ENCODE data around the gene SMCO2. TPM values are rescaled to one million over a fixed set of nuclear protein-coding genes. Genes with fewer than 3 reads are reported as not detected.

Gene SMCO2
- total RNA-seq, 1 donor from 2014 or later: not detected

- peaks cover 7% of the 10 kb centered on the region for H3K4me1 ChIP-seq
- H3K4me3 ChIP-seq: no peak overlapping the region
- no peaks in the 10 kb centered on the region for H3K27me3 ChIP-seq (ENCODE audit: low read depth)
- intact Hi-C loops (cut with micrococcal nuclease): no loop called here
- H3K36me3 ChIP-seq: no peaks in the 10 kb centered on the region
- no peak for TF ChIP-seq CTCF (IDR thresholded peaks at IDR 0.05; ENCODE audit: borderline replicate concordance)
- H3K27ac ChIP-seq (replicated peaks): no peak overlapping the region
- no peak for DNase-seq
- no peaks in the 10 kb centered on the region for H3K9me3 ChIP-seq (replicated peaks)
Observed at GRCh38 chr12:27468241-27468640, 21.7 kb downstream of the SMCO2 start.

- H3K27ac ChIP-seq (replicated peaks): no peak overlapping the region
- no peaks in the 10 kb centered on the region for H3K9me3 ChIP-seq (replicated peaks)
- TF ChIP-seq CTCF (IDR thresholded peaks at IDR 0.05; ENCODE audit: borderline replicate concordance): no peak
- intact Hi-C loops (cut with micrococcal nuclease): no loop called here
- peaks cover 16% of the 10 kb centered on the region for H3K4me1 ChIP-seq
- H3K36me3 ChIP-seq: no peaks in the 10 kb centered on the region
- no peaks in the 10 kb centered on the region for H3K27me3 ChIP-seq (ENCODE audit: low read depth)
- DNase-seq: no peak
- no peak overlapping the region for H3K4me3 ChIP-seq
Observed at GRCh38 chr12:27469176-27469736, 22.7 kb downstream of the SMCO2 start.

GRCh38 chr12:27472604-27473003 is 26.1 kb downstream of the SMCO2 start:
- Histone ChIP-seq H3K4me1 (peaks cover 24% of the 10 kb centered on the region), H3K36me3 (peaks cover 4% of the 10 kb centered on the region), H3K27me3 (ENCODE audit: low read depth) (no peaks in the 10 kb centered on the region), H3K9me3 (replicated peaks) (peaks cover 26% of the 10 kb centered on the region), H3K27ac (replicated peaks) (no peak overlapping the region), H3K4me3 (no peak overlapping the region)
- no peak for TF ChIP-seq CTCF (IDR thresholded peaks at IDR 0.05; ENCODE audit: borderline replicate concordance)
- DNase-seq: no peak
- intact Hi-C loops (cut with micrococcal nuclease): no loop called here

GRCh38 chr12:27474344-27474743 is 27.8 kb downstream of the SMCO2 start:
- Histone ChIP-seq H3K27me3 (ENCODE audit: low read depth) (no peaks in the 10 kb centered on the region), H3K4me1 (peaks cover 24% of the 10 kb centered on the region), H3K4me3 (no peak overlapping the region), H3K27ac (replicated peaks) (peak overlapping the region; percentile 33), H3K9me3 (replicated peaks) (peaks cover 37% of the 10 kb centered on the region), H3K36me3 (peaks cover 8% of the 10 kb centered on the region)
- no peak for DNase-seq
- TF ChIP-seq CTCF (IDR thresholded peaks at IDR 0.05; ENCODE audit: borderline replicate concordance): no peak
- intact Hi-C loops (cut with micrococcal nuclease): no loop called here

DNA sequence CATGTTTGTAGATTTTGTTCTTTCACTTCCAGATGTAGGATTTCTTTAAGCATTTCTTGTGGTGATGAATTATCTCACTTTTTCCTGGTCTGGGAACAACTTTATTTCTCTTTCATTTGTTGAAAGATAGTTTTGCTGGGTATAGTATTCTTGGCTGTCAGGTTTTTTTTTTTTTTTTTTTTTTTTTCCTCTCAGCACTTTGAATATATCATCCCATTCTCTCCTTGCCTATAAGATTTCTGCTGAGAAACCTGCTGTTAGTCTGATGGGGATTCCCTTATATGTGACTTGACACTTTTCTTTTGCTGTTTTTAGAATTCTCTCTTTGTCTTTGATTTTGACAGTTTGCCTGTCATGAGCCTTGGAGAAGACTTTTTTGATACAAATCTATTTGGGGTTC is 30.5 kb downstream of the SMCO2 start:
- Histone ChIP-seq H3K27me3 (ENCODE audit: low read depth) (no peaks in the 10 kb centered on the region), H3K36me3 (peaks cover 8% of the 10 kb centered on the region), H3K27ac (replicated peaks) (no peak overlapping the region), H3K9me3 (replicated peaks) (peaks cover 37% of the 10 kb centered on the region), H3K4me3 (no peak overlapping the region), H3K4me1 (peaks cover 24% of the 10 kb centered on the region)
- no peak for DNase-seq
- intact Hi-C loops (cut with micrococcal nuclease): no loop called here
- no peak for TF ChIP-seq CTCF (IDR thresholded peaks at IDR 0.05; ENCODE audit: borderline replicate concordance)

All from left ventricle myocardium inferior (tissue), 1 donor.